HG02798 (cell line): ENCODE results near the gene IGSF21.

ENCODE experiments used
- ATAC-seq: cut with Tn5 transposase; IDR thresholded peaks from one replicate; pipeline ENCODE4 v1.9.1; 2021; ENCODE audit warnings: mild to moderate bottlenecking; ENCODE audit not compliant: unreplicated experiment, poor library complexity

The IGSF21 gene

DNA sequence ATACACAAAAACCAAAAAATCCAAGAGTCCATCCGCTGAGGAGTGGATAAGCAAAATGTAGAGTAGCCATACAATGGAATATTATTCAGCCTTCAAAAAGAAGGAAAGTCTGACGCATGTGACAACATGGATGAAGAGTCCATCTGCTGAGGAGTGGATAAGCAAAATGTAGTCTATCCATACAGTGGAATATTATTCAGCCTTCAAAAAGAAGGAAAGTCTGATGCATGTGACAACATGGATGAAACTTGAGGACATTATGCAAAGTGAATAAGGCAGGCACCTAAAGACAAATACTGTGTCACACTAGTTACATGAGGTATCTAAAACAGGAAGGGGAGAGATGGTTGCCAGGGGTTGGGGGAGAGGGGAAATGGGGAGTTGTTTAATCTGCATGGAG, 14.0 kb upstream of the IGSF21 start:
- ATAC-seq = no peak

DNA sequence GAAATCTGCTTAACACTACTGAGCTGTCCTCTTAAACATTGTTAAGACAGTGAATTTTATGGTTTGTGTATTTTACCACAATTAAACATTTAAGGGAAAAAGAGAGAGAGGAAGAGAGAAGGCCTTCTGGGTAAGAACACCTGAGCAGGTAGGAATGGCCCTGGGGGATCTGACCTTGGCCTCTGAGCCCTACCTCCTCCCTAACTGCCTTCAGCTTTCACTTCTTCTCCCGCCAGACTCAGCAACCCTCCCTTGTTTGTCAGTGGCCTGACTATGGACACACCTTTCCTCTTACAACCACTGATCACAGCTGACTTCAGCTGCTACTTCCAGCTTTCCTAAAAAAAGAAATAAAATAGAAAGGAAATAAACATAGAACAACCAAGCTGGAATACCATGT, 13.5 kb upstream of the IGSF21 start:
- no peak for ATAC-seq

DNA sequence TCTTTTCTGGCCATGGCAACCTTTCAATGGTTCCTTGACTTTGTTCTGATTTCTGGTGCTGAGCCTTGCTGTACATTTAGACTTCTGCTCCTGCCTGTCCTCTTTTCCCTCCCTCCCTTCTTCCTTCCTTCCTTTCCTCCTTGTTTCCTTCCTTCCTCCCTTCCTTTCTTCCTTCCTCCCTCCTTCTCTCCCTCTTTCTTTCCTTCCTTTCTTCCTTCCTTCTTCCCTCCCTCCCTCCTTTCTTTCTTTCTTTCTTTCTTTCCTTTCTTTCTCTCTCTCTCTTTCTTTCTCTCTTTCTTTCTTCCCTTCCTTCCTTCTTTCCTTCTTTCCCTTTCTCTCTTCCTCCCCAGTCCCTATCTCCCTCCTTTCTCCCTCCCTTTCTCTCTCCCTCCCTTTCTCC, 10.4 kb upstream of the IGSF21 start:
- ATAC-seq = no peak

DNA sequence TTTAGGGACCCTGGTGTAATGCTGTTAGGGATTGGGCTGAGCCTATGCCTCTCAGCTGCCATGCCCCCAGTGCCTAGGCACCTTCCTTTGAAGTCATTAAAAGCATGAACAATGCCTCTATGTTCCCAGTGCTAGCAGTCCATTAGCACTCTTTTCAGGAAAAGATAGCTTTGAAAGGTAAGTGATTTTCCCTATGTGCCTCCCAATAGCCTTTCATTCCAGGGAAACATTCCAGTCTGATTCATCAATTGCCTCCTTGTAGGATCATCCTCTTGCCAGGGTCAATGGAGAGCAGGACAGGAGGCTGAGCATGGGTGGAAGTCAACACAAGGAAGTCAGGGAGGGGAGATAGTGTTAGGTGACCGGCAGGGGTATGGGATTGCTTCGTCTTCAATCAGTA, 8.6 kb upstream of the IGSF21 start:
- no peak for ATAC-seq

DNA sequence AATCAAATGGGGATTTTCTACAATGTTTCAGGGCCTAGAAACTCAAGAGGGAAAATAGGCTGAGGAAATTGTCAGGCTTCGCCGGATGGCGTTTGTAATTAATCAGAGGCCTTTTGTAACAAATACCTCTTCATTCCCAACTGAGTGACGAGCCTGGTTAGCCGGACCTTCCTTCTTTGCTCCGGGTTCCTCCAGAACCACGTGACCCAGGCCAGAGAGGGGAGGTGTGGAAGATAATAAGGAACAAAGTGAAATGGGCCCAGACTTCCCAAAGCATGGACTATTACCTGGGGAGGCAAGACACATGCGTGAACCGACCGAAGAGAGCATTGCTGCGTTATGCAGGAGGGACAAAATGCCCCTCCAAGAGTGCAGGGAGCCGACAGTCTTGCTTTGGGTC, 7.5 kb upstream of the IGSF21 start:
- ATAC-seq = no peak

DNA sequence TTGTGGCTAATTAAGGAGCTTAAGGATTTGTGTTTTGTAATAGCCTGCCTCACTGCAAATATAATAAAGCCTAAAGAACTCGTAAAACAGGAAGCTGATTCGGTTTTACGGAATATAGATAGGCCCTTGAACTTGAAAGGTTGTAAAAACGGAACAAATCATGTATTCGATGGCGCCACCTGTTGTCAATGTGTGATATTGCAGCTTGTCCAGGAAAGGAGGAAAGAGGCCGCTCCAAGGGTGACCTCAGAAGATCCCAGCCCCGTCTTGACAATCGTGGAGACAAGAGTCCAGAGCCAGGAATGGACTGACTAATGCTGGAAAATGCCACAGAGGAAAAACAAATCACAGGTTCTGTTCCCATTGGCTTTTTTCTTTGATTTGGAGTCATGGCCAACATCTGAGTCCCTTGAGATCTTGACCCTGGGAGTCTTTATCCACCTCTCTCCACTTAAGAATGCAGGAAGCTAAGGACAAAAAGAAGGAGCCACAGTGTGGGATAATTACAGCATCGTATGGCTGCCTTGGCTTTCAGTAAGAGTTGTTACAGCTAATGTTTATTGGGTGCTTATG, 7.0 kb upstream of the IGSF21 start:
- no peak for ATAC-seq

DNA sequence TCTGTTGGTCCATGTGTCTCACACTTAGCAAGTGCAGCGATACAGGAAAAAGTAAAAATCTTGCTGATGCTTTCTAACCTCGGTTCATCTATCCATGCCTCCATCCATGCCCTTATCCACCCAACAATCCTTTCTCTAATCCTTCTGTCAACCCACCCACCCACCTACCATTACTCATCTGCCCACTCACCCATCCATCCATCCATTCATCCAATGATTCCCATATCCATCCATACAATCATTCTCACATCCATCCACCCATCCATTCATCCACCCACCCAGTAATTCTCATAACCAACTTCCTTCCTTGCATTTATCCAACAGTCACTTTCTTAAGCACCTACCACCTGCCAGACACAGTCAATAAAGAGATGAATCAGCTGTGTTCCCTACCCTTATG, 6.1 kb upstream of the IGSF21 start:
- ATAC-seq = no peak

DNA sequence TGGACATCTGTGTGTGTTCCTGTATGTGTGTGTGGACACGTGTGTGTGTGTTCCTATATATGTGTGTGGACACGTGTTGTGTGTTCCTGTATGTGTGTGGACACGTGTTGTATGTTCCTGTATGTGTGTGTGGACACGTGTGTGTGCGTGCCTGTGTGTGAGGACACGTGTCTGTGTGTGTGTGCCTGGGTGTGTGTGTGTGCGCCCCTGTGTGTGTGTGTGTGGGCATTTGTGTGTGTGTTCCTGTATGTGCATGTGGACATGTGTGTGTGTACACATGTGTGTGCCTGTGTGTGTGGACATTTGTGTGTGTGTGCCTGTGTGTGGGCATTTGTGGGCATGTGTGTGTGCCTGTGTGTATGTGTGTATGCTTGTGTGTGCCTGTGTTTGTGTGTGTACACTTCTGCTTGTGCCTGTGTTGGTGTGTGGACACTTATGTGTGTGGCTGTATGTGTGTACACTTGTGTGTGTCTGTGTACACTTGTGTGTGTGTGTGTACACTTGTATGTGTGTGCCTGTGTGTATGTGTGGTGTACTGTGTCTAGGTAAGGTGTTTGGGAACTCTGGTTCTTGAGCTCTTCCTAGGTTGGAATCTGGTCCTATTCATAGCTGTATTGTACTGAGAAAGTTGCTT, 3.7 kb upstream of the IGSF21 start:
- no peak for ATAC-seq

DNA sequence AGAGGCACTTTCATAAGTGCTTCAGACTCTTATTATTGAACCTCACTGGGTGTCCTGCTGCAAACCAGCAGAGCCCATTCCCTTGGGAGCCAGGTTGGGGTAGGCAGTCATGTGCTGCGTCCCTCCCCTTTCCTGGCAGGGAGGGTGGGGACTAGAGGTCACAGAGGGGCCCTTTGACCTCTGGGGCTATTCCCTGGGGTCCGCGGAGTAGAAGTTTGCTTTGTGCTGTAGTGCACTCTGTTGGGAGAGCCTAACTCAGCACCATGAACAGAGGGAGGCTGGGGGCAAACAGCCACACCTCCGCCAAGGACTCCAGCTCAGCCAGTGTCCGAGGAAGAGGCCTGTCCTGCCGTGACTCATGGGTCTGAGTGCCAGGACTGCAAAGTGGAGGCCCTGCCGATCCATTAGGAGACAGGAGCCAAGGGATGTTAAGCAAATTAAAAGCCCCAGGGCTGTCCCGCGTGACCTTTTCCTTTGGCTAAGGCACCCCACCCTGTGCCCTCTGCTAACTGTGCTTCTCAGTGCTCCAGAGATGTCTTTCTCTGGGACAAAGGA, 3.0 kb upstream of the IGSF21 start:
- no peak for ATAC-seq

DNA sequence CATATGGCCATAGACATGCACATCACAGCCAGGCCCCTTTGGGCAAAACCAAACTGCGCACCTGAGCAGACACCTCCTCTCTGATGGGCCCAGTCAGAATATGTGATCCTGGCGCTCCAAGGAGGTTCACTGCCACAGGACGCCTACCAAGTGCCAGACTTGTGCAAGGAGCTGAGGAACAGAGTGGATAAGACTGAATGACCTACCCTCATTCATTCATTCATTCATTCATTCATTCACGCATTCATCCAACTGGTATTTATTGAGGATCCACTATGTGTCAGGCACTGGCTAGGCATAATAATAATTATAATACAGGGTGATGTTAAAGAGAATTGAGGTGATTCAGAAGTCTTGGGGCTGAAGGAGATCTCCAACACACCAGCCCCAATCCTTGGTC, 2.4 kb upstream of the IGSF21 start:
- ATAC-seq = no peak

DNA sequence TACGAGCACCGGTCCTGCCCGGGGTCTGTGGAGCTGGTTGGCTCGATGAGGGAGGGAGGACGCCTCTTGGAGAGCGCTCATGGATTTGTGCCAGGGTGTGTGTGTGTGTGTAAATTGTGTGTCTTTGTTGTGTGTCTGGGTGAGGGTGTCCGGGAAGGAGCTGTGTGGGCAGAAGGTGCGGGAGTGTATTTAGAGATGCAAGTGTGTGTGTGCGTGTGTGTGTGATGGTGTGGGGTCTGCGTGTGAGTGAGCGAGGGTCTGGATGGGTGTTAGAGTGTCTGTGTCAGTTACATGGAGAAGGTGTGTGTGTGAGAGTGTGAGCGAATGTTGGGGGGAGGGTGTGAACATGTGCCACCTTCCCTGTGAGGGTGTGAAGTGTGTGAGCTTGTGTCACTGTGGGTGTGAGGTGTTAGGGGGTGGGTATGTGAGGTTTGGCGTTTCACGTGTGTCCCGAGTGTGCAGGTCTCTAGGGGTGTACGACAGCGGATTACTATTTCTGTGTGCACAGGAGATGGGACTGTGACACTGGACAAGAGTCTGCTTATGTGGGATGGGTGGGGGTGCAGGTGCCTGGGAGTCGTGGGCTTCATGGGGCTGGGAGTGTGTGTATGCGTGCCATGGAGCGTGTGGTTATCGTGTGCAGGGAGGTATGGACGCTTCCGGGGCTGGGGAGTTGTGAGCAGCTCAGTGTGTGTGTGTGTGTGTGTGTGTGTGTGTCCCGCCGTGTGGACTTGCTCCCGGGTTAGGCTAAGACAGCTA, 880 bp downstream of the IGSF21 start:
- ATAC-seq = no peak

DNA sequence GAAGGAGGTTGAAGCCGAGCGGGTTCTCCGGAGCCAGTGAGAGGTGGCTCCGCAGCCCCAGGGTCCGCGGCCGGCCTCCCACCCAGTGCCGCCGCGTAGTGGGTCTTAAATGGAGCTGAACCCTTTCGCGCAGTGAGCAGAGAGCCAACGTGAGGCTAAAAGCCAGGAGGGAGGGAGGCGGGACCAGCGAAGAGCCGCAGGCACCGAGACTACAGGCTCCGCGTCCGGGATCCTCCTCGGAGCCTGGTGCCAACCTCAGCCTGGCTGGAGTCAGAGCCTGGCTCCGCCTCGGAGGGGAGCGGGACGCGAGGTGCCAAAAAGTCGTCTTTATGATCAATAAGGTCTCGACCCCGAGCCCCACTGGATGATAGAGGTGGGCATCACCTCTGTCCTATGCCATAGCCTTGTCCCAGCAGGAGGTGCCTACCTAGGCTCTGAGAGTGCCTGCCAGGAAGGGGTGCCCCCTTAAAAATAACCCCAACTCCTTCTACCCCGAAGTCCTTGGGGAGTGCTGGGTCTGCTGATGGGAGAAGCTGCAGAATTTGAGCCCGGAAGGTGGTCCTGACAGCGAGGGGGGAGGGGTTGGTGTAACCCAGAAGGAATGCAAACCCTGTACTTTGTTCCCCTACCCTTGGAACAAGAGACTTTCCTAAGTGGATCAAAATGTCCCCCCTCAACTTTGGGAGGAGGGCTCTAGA, 1.6 kb downstream of the IGSF21 start:
- ATAC-seq = no peak

DNA sequence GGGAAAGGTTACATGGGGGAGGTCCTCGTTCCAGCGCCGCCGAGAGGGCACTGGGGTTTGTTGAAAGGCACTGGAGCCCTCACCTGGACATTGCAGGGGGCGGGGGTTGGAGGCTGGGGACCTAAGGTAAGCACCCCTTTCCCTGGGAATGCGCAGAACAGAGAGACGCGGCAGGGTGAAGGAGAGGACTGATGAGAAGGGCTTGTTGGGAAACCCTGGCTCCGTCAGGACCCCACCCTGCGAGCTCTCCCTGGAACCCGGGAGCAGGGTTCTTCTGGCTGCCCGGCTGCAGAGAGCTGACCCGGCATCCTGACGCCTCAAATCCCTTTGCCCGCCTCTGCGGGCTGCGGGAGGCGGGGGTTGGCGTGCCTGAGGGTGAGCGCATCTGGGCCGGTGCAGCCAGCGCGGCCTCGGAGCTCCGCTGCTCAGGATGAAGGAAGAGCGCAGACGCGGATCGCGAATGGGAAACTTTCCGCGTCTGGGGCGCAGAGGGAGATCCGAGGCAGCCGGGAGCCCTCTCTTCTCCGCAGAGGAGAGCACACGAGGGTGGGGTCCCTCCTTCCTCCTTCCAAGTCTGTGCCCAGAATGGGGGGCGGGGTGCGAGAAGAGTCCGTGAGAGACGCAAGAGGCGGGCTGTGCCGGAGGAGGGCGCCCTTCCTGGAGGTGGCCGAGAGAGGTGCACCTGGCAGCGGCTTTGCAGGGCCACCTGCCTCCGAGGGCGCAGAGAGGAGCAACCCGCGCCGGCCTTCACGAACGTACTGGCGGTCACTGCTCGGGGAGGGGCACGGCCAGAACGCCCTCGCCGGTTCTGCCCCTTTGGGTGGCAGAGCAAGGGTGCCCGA, 2.4 kb downstream of the IGSF21 start:
- ATAC-seq = no peak

DNA sequence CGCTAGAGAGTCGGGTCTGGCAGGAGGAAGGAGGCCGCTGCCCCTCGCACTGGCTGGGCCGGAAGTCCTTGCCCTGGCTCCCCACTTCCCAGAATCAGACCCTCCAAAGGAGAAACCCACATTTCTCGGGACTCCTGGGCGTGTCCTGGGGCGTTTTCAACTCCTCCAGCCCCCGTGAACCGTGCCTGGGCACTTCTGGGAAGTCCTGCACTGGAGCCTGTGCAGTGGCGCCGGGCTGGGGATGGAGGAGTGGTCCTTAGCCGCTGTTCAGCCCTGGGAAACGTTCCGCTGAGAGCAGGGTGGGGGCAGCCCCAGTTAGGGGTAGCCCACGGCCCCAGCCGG, 3.0 kb downstream of the IGSF21 start:
- no peak for ATAC-seq

DNA sequence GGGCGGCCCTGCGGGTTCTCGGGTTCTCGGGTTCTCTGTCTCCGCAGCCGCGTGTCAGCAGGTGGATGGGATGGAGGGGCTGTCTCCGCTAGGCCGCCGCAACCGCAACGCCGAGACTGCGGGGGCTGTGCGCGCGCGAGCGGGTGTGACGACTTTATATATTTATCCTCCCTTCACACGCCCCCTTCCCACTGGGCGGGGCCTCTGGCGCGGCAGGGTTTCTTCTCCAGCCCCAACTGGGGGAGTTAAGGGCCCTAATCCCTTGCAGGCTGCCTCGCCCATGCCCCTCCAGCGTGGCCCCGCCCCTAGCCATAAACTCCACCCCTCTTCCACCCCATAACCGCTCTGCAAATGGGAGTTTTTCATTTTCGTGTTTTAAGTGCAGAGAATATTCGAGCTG, 3.4 kb downstream of the IGSF21 start:
- no peak for ATAC-seq

DNA sequence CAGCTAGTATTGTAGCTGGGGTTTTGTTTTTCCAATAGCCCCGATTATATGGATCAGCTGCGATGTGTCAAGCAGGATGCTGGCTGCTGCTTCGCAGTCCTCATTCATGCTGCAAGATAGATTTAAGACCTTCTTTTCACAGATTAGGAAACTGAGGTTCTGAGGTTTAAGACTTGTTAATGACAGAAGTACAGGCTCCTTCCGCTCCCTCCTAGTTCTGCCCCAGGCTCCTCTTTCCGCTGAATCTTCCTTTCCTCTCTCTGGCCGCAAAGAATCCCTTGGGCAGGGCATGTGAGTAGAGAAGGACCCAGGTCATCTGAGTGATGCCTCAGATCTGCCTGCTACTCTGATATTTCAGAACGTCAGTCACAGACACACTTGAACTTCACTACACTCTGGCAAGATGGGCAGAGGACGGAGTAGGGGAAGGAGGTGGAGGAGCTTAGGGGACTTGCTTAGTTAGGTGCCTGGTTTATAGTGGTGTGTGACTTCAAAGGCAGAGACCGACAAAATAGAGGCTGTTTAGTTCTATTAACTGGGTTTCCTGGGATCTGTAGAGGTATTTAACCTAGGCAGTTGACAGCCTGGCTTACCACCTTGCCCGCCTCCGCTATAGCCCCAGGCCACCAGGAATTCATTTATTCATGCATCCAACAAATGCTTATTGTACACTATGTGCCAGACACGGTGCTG, 4.2 kb downstream of the IGSF21 start:
- ATAC-seq = no peak

DNA sequence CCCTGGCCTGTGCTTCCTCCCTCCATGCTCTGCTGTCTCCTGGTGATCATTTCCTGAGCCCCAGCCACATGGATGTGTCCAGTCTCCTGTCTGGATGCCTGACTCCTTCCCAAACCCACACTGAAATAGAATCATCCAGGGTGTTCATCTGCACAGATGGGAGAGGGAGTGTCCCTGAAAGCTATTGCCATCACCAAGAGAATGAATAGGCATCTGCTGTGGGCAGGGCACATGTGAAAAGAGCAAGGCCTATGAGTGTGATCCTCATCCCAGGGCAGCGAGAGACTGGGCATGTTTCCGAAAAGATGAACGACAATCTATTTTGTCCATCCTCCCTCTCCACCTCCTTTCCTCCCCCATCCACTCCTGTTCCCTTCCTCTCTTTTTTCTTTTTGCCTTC, 5.0 kb downstream of the IGSF21 start:
- ATAC-seq = no peak

DNA sequence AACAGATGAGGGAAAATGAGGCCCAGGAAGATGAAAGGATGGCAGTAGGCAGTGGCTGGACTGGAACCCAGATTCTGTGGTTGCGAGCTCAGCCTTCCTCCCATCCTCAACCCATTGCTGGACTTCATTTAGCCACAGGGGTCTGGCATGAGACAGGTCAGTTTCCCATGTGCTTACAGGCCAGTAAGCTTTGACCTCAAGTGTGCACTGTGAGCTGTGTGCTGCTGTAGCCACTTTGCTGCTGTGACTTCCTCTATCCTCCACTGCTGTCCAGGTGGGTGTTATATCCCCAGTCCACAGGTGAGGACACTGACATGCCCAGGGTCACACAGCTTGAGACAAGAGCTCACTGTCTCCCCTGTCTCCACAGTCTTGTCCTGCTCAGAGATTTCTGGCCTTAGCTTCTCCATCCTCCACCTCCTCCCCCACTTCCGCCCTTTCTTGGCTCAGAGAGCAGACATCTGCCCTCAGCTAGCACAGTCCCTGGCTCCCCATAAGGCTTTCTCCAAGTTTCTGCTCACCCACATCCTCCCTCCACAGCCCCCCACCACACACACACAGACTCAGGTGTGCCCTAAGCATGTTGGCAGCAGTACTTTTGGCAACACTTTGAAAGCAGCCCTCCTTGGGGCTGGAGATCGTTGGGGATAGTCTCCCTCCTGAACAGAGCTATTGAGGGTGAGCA, 7.3 kb downstream of the IGSF21 start:
- no peak for ATAC-seq

DNA sequence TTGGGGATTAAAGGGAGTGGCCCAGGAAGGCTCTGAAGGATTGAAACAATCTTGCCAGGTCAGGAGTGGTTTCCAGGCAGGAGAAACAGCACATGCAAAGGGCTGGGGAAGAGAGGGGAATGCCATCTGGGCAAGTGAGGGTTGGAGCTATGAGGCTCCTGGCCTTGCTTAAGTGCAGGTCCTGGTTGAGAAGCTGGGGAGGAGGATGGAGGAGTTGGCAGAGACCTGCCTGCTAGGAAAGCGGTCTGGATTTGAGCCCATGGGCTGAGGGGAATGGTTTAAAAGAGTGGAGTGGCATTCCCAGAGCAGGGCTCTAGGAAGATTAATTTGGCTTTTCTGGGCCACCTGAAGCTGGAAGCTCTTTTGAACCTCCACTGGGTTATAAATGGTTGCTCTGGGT, 9.2 kb downstream of the IGSF21 start:
- ATAC-seq = no peak
